CD4-positive, alpha-beta T cell treated with Interleukin-15 for 4 hours (primary cell): ENCODE results near the gene CNR2.
"Not testable (repeated sequence)": the region's sequence is repeated elsewhere in the genome, so short reads cannot be mapped to it uniquely, and the experiment has no call there.

Experiments used
- DNase-seq: peaks from one replicate; pipeline ENCODE4 v3.0.0-alpha.2; 2020; ENCODE audit warnings: low spot score

CNR2 gene

GRCh38 chr1:23834156-23834555 is 79.0 kb downstream of the CNR2 start:
- DNase-seq, result not testable (repeated sequence)

GRCh38 chr1:23827717-23828116 is 85.4 kb downstream of the CNR2 start:
- DNase-seq, result no peak

- not testable (repeated sequence) for DNase-seq
These were observed 86.6 kb downstream of the CNR2 start for GRCh38 chr1:23826590-23826989.

DNA sequence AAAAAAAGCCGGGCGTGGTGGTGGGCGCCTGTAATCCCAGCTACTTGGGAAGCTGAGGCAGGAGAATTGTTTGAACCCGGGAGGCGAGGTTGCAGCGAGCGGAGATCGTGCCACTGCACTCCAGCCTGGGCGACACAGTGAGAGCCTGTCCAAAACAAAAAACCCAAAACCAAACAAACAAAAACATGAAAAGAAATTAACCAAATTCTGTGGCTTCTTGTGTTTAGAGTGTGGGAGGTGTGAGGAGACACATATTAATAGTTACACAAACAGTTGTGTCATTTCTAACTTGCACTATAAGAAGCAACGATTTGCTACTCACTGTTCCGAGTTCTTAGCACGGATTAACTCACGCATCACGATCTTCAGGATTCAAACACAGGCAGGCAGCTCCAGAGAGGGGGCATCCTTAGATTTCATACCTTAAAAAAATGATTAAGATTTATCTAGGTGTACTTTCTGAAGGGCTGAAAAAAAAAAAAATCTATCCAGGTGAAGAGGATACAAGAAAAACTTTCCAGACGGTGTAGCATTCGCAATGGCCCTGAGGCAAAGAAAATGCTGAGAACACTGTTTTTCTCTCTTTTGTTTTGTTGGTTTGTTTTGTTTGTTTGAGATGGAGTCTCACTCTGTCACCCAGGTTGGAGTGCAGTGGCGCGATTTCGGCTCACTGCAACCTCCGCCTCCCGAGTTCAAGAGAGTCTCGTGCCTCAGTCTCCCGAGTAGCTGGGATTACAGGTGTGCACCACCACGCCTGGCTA is 87.2 kb downstream of the CNR2 start:
- DNase-seq, result no peak

- DNase-seq, result peak; percentile 86
These were observed 87.9 kb downstream of the CNR2 start, which contains the start of gene HMGCL for GRCh38 chr1:23825076-23825761. Gene HMGCL, minus strand, starts transcription at chr1:23825429. Its CDS starts 14 bp downstream, at chr1:23825415.

GRCh38 chr1:23824711-23825075 is 88.5 kb downstream of the CNR2 start:
- DNase-seq, result no peak

- DNase-seq, result no peak
These were observed 89.4 kb downstream of the CNR2 start for GRCh38 chr1:23823767-23824166.
